Ovary (tissue), 9 donors: ENCODE results near the gene LCN10. TPM values are rescaled to one million over a fixed set of nuclear protein-coding genes. Genes with fewer than 3 reads are reported as not detected.

ENCODE experiments used
- DNase-seq, 5 donors: peaks; one replicate each; pipeline ENCODE4 v3.0.0-alpha.2; 2019 to 2020
- H3K27ac ChIP-seq, 2 donors: fragments of 200-600 bp; one replicate each; pipeline versions ENCODE4 v1.5.1 to v1.8.0; 2019 to 2022
- H3K27me3 ChIP-seq: fragments of 200-600 bp; one replicate; pipeline ENCODE4 v1.8.0; 2022
- H3K36me3 ChIP-seq: fragments of 200-600 bp; sonication (generic); one replicate; pipeline ENCODE4 v1.5.1; 2019
- H3K4me1 ChIP-seq: one replicate; pipeline ENCODE4 v1.8.1; 2013; ENCODE audit warnings: mild to moderate bottlenecking, moderate library complexity; ENCODE audit not compliant: insufficient read depth
- H3K4me3 ChIP-seq: fragments of 200-600 bp; sonication (generic); one replicate; pipeline ENCODE4 v1.5.1; 2017
- H3K9me3 ChIP-seq, 2 donors: fragments of 200-600 bp in 1 of 2; sonication (generic) in 1 of 2; one replicate each; pipeline versions ENCODE4 v1.5.1 to v1.8.1; 2013 to 2019; ENCODE audit warnings: mild to moderate bottlenecking in 1 of 2, moderate library complexity in 1 of 2
- EP300 ChIP-seq: sonication (generic); formaldehyde crosslinking; IDR thresholded peaks from one replicate; pipeline ENCODE4 v1.6.1; 2017; ENCODE audit warnings: antibody characterized with exemption
- POLR2A ChIP-seq: fragments of 450-650 bp; IDR thresholded peaks from one replicate; pipeline ENCODE4 v1.6.1; 2017; ENCODE audit warnings: antibody characterized with exemption, mild to moderate bottlenecking, moderate library complexity
- WGBS, 3 donors: extraction: QIAGEN DNeasy Blood & Tissue Kit in 1 of 3; methylation state at CpG; one replicate each; pipeline versions ENCODE4 v1.1.5 to v1.1.7; 2013 to 2017; 5-methylcytosine and 5-hydroxymethylcytosine counted together
- intact Hi-C, 4 donors: fragments of 100-400 bp; cut with DNase I; formaldehyde crosslinking; loops; one replicate each; pipeline versions ENCODE4 v1.11.0 to v1.15.1; 2022 to 2023
- polyA plus RNA-seq, 2 donors: library from polyadenylated mRNA; stranded (reverse); fragments of 200-250 nt in 1 of 2; fragments of 350-450 nt in 1 of 2; fragmentation: Illumina TruSeq in 1 of 2; extraction: RNeasy Lipid Tissue Mini Kit (QIAGEN cat#74804) in 1 of 2; gene quantifications; one replicate each; pipeline ENCODE4 v1.2.3, GENCODE V29; 2013 to 2014
- total RNA-seq, 7 donors: library from RNA; depleted of rRNA in 2 of 7; stranded (reverse); fragments of >200 nt in 2 of 7; fragmentation: NEBNext Ultra II Directional in 3 of 7; extraction: Animal tissue kit (Norgen Biotek cat#: 25700) in 3 of 7; gene quantifications; one replicate each; pipeline versions ENCODE4 v1.1.0 to v1.2.4, GENCODE V29; 2016 to 2023
- TF ChIP-seq, protein P1 (sequence below), 3 donors: fragments of 450-650 bp in 2 of 3; fragments of 200-600 bp in 1 of 3; IDR thresholded peaks; one replicate each; pipeline versions ENCODE4 v1.5.1 to v1.8.0; 2016 to 2022; ENCODE audit warnings: antibody characterized with exemption in 3 of 3, mild to moderate bottlenecking in 1 of 3
- donor health status: DM: no; HTN: no; CAD: no; lungs with moderate emphysema.
- donor health status: DM: no; HTN: no; CAD: no.
- donor health status: Bipolar disorder and iron deficiency.
- donor health status: DM: yes; HTN: yes; CAD: no.
- donor health status: DM: no; HTN: no; CAD: no.
- donor health status: DM: yes; HTN: yes; CAD: no.

The LCN10 gene
- total and polyA plus RNA-seq, 9 donors: 1.4 to 45.4 (median 4.5) TPM

DNA sequence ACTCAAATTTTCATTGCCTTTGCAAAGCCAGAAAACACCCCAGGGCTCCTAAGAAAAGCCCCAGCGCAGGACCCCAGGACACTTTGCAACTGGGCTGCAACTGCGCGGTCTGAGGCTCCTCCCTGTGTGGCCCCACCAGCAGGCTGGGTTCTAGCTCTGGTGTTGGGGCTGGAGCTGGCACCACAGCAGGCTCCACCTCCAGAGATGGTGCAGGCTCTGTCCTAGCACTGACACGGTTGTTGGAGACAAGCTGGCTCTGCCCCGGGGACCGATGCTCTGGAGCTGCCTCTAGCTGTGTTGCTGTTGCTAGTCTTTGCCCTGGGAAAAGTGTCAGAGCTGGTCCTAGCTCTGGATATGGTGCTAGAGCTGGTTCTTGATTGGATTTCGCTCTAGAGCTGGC is 13.6 kb downstream of the LCN10 start:
- TF ChIP-seq POLR2A (no peak), EP300 (no peak)
- TF ChIP-seq, protein P1, sequence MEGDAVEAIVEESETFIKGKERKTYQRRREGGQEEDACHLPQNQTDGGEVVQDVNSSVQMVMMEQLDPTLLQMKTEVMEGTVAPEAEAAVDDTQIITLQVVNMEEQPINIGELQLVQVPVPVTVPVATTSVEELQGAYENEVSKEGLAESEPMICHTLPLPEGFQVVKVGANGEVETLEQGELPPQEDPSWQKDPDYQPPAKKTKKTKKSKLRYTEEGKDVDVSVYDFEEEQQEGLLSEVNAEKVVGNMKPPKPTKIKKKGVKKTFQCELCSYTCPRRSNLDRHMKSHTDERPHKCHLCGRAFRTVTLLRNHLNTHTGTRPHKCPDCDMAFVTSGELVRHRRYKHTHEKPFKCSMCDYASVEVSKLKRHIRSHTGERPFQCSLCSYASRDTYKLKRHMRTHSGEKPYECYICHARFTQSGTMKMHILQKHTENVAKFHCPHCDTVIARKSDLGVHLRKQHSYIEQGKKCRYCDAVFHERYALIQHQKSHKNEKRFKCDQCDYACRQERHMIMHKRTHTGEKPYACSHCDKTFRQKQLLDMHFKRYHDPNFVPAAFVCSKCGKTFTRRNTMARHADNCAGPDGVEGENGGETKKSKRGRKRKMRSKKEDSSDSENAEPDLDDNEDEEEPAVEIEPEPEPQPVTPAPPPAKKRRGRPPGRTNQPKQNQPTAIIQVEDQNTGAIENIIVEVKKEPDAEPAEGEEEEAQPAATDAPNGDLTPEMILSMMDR (IDR thresholded peaks at IDR 0.05): no peak
- Histone ChIP-seq H3K36me3 (no peaks in the 10 kb centered on the region), H3K4me1 (peaks cover 15% of the 10 kb centered on the region), H3K9me3 (no peaks in the 10 kb centered on the region), H3K27ac (no peak overlapping the region), H3K27me3 (no peaks in the 10 kb centered on the region), H3K4me3 (peak overlapping the region; percentile 68)
- DNase-seq: no peak
- 83 to 86% (median 84%) methylated on average over 7 of the region's 7 CpGs for WGBS, 3 donors
- intact Hi-C loops: no loop called here

DNA sequence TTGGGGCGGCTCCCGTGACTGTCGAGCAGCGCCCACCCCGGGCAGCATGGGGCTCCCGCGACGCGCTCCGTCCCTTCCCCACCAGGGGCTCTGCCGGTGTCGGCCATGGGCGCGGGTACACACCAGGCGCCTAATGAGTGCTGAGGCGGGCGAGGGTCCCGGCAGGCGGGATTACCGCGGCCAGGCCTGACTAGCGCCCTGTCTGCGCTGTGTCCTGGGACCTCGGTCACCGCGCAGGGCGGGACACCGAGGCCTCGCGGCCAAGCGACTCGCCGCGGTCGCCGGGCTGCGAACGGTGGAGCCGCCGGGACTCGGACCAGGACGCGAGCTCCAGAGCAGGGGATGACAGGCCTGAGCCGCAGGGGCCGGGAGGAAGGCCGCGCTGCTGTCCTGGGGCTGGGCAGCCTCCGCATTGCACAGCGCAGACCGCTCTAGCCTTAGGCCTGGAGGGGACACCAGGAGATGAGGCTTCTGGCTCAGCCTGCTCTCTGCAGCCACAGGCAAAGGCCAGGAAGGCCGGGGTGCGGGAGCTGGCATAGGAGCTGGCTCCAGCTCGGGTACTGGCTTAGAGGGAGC is 14.1 kb downstream of the LCN10 start:
- Histone ChIP-seq H3K36me3 (no peaks in the 10 kb centered on the region), H3K9me3 (no peaks in the 10 kb centered on the region), H3K27me3 (no peaks in the 10 kb centered on the region), H3K4me1 (peaks cover 15% of the 10 kb centered on the region), H3K4me3 (peak overlapping the region; percentile 68), H3K27ac (peak overlapping the region in 1 of 2 donors; percentile 27)
- TF ChIP-seq EP300: no peak
- TF ChIP-seq, protein P1 (IDR thresholded peaks at IDR 0.05): no peak
- 1 to 2% (median 2%) methylated on average over 45 to 53 of the region's 53 CpGs for WGBS, 3 donors
- DNase-seq: peak in 2 of 5 donors; percentile 54 to 57
- intact Hi-C loops: no loop called here

DNA sequence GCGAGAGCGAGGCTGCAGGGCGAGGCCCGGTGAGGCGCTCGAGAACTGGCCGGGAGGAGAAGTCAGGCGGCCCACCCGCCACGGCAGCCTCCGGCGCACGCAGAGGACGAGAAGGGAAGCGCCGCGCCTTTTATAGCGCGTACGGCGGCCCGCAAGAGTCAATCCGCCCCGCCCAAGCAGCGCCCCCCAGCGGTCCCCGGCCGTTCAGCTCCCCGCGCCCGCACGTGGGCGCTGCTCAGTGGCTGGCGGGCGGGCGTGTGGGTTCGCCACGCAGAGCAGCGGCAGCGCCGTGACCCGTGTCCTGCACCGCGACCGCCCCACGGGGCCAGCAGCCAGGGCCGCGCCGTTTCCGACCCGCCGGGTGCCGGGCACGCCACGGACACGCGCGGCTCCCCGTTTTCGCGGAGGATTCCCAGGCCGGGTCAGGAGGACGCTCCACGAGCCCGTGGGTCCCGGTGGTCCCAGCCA is 14.6 kb downstream of the LCN10 start:
- peak overlapping the region in 1 of 2 donors; percentile 27 for H3K27ac ChIP-seq
- no peaks in the 10 kb centered on the region for H3K36me3 ChIP-seq
- WGBS, 3 donors: 0 to 1% (median 1%) methylated on average over 27 to 66 of the region's 66 CpGs
- intact Hi-C loops: no loop called here
- peak overlapping the region; percentile 68 for H3K4me3 ChIP-seq
- H3K27me3 ChIP-seq: no peaks in the 10 kb centered on the region
- TF ChIP-seq EP300 (peak; percentile 9), POLR2A (peak; percentile 98)
- TF ChIP-seq, protein P1 (IDR thresholded peaks at IDR 0.05): peak; percentile 72 to 99 (median 98)
- peak; percentile 86 to 96 (median 93) for DNase-seq
- H3K9me3 ChIP-seq: no peaks in the 10 kb centered on the region
- peaks cover 15% of the 10 kb centered on the region for H3K4me1 ChIP-seq

DNA sequence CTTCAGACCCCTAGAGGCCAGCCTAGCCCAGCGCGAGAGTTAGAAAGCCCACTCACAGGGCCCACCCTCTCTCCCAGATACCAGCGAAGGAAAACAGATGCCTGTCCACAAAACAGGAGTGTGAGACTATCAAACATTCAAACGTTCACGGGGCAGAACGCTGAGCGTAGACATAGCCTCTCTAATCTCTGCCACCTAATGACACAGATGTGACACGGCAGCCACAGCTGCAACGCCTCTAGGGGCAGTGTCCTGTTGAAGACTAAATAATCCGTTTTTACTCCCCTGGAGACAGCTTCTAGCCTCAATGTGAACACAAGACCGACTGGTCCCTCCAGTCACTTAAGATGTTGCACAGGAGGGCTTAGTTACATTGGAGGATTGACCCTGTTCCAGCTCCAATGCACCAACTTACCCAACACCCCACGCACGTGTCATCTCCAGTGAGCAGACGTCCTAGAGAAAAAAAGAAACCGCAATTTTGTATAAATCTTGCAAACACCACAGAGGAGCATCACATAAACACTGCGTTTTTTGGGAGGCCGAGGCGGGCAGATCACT is 16.0 kb downstream of the LCN10 start:
- Histone ChIP-seq H3K27me3 (no peaks in the 10 kb centered on the region), H3K4me1 (peaks cover 15% of the 10 kb centered on the region), H3K36me3 (no peaks in the 10 kb centered on the region), H3K27ac (no peak overlapping the region), H3K9me3 (no peaks in the 10 kb centered on the region), H3K4me3 (peak overlapping the region; percentile 68)
- intact Hi-C loops: no loop called here
- TF ChIP-seq, protein P1 (IDR thresholded peaks at IDR 0.05): no peak
- no peak for TF ChIP-seq EP300
- 20 to 32% (median 21%) methylated on average over 18 of the region's 18 CpGs for WGBS, 3 donors
- no peak for DNase-seq
